Astrocyte of the spinal cord (primary cell): ENCODE results near the gene SETD6.
A peak's percentile ranks its signal among the peaks of the same experiment; 100 is the strongest.

Experiments used
- DNase-seq: peaks from one replicate; pipeline ENCODE4 v3.0.0; 2011; ENCODE audit warnings: low read depth, low spot score
- H3K4me3 ChIP-seq: 2 replicates; pipeline ENCODE4 v1.5.1; 2011; ENCODE audit warnings: low read depth, mild to moderate bottlenecking, low read length, moderate library complexity
- in situ Hi-C: cut with HindIII; loops from 2 replicates; pipeline ENCODE4 v1.10.0; 2017; ENCODE audit warnings: low sequenced_read_pairs
- TF ChIP-seq, protein P1 (sequence below): IDR thresholded peaks from 2 replicates; pipeline ENCODE4 v1.5.1; 2012; ENCODE audit warnings: low read depth, mild to moderate bottlenecking, low read length, inconsistent platforms

The SETD6 gene

DNA sequence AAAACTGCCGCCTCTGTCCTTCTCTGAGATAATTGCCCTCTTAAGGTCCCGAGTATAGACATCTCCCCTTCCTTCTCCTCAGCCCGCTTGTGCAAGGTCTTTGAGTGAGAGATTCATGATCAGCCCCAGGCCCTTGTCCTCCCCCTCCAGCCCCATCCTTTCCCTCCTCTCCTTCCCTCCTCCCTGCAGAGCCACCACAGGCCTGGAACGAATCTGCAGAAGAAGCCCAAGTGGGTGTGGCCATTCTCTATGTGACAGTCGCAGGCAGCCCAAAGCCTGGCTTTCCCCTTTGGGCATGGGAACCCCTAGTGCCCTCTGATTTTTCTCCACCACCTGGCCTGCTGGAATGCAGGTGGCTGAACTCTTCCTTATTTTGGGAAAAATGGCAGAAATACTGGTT, 22.6 kb upstream of the SETD6 start:
- TF ChIP-seq, protein P1, sequence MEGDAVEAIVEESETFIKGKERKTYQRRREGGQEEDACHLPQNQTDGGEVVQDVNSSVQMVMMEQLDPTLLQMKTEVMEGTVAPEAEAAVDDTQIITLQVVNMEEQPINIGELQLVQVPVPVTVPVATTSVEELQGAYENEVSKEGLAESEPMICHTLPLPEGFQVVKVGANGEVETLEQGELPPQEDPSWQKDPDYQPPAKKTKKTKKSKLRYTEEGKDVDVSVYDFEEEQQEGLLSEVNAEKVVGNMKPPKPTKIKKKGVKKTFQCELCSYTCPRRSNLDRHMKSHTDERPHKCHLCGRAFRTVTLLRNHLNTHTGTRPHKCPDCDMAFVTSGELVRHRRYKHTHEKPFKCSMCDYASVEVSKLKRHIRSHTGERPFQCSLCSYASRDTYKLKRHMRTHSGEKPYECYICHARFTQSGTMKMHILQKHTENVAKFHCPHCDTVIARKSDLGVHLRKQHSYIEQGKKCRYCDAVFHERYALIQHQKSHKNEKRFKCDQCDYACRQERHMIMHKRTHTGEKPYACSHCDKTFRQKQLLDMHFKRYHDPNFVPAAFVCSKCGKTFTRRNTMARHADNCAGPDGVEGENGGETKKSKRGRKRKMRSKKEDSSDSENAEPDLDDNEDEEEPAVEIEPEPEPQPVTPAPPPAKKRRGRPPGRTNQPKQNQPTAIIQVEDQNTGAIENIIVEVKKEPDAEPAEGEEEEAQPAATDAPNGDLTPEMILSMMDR: no peak
- in situ Hi-C loops: no loop called here
- no peak for DNase-seq
- no peak overlapping the region for H3K4me3 ChIP-seq

DNA sequence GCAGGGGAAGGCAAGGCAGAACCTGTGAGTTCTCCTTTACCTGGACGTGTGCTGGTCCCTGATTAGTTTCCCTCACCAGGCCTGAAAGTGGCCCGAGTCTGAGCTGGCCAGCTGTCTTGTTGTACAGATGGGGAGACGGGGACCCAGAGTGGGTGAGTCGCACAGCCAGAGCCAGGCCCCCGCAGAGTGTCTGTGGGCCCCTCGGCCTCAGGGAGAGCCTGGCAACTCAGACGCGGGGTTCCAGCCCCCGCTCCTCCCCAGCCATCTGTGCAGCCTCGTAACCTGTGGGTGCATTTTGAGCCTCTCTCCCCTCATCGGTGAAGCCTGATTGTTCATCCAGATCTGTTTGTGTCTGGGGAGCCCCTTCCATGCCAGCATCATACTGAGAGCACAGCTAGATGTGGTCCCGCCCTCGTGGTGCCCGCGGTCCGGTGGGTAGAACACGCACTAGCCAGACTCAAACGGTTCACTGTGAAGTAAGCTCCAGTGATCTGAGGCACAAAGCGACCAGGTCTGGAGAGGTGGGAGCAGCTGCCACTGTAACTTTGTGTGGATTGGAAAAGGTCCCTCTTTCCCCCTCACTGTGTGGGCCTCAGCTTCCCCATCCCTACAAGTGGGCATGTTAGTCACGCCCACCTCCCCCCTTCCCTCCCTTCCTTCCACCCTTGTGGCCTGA, 21.4 kb upstream of the SETD6 start:
- TF ChIP-seq, protein P1: no peak
- in situ Hi-C loops: no loop called here
- no peak overlapping the region for H3K4me3 ChIP-seq
- DNase-seq: no peak

DNA sequence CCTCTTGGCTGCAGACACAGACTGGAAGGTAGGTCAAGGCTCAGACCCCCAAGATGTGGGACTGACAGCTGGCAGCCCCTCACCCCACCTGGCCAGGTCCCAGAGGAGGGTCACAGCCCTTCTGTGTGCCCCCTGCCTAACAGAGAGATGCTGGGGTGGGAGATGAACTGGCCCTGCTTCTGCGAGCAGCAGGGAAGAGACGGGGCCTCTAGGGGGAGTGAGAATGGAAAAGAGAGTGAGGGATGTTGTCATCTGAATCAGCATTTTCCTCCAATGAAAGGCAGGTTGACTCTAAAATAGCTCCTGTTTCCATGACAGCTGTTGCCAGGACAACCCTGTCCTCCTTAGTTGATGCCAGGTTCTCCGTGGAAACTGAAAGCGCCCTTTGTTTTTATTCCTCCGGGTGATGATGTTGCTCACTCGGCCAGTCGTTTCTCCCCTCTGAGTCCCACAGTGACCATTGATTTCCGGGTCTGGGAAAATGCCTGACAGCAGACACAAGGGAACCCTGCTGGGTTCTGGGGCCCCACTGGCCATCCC, 20.3 kb upstream of the SETD6 start:
- peak overlapping the region; percentile 8 for H3K4me3 ChIP-seq
- TF ChIP-seq, protein P1: peak; percentile 84
- DNase-seq: peak; percentile 98
- in situ Hi-C loops: no loop called here

DNA sequence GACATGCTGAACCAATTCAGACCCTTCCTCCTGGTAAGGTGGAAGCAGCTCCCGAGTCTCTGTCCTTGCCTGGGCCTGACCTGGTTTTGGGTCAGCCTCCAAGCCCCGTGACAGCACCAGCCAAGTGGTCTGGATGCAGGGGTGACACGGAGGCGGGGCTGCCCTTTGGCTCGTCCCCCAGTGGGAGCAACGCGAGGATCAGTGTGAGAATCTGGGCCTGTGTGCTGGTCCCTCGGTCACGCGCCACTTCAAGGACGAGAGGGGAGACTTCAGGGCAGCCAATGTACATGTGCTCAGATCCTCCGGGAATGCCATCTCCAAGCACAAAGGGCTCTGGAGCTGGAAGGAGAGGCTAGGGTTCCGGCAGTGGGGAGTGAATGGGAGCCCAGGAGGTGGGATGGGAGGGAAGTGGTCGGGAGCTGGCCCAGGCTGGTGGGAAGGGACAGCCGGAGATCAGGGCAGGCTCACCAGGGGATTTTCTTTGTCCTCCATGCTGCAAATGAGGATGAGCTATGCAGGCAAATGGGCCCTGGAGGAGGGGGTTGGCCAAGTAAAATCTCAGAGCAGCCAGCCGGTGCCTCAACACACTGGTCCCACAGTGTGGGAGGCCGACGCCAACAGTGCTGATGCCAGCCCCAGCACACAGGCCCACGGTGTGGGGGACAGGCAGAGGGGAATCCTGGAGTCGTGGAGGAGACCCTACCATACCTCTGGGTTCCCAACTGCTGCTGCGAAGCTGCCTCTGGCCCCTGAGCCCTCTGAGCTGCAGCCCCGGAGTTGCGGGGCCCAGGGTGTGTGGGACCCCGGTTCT, 19.6 kb upstream of the SETD6 start:
- no peak for DNase-seq
- TF ChIP-seq, protein P1: no peak
- H3K4me3 ChIP-seq: peak overlapping the region; percentile 8
- in situ Hi-C loops: no loop called here

DNA sequence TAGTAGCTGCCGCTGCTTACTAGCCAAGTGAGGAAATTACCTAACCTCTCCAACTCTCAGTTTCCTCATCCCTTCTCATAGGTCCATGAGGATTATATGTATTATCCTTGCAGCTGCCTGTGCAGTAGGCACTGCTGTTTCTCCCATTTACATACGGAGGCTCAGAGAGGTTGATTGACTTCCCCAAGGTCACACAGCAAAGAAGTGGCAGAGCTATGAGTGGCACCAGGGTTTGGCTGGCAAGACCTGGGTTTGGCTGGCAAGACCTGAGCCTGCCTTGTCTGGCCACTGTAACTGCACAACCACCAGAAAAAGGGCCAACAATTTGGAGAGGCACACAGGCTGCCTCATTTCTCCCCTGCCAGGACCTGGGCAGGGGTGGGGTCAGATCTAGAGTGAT, 17.8 kb upstream of the SETD6 start:
- in situ Hi-C loops: no loop called here
- DNase-seq: no peak
- H3K4me3 ChIP-seq: no peak overlapping the region
- TF ChIP-seq, protein P1: no peak

DNA sequence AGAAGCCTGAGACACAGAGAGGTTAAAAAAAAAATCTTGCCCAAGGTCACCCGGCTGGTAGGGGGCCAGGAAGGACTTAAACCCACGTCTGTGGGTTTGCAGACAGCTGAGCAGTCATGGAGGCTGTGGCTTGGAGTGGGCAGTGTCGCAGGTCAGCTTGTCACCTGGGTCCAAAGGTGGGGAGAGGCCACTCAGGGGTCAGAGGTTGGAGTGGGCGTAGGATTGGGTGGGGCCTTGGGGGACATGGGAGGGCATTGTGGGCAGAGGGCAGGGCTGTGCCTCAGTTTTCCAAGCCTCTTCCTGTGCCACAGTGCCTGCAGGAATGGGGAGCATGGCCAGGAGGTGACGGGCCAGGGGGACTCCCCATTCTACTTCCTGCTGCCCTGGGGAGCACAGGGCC, 17.4 kb upstream of the SETD6 start:
- H3K4me3 ChIP-seq: no peak overlapping the region
- DNase-seq: no peak
- in situ Hi-C loops: no loop called here
- TF ChIP-seq, protein P1: no peak
